ENCODE data around the gene UCN2.
A peak's percentile ranks its signal among the peaks of the same experiment; 100 is the strongest.

UCN2 gene, protein sequence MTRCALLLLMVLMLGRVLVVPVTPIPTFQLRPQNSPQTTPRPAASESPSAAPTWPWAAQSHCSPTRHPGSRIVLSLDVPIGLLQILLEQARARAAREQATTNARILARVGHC

DNA sequence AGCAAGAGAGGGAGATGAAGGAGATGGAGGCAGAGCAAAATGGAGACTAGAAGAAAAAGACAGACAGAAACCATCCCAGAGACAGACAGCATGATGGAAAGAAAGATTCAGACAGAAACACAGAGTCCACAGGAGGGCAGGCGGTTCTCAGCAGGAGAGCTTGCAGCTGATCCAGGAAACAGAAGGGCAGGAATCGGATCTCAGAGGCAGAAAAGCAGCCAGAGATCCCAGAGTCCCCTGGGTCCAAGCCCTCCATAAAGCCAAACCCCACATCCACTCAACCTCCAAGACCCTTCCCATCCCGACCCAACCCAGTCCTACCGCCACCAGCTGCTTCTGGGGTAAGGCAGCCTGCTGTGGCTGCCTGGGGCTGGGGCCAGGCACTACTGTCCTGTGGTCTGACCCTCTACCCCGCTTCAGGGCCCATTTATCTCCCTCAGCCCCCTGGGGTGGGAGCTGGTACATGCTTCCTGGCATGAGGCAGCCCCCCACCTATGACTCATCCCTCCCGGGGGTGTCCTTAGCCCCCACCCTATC lies at the start of gene UCN2:
TSS of gene UCN2 (minus strand) at position 400 of the 537 bp plus-strand sequence. CDS start 657 bp downstream, outside the sequence.
- DNase-seq = no peak

DNA sequence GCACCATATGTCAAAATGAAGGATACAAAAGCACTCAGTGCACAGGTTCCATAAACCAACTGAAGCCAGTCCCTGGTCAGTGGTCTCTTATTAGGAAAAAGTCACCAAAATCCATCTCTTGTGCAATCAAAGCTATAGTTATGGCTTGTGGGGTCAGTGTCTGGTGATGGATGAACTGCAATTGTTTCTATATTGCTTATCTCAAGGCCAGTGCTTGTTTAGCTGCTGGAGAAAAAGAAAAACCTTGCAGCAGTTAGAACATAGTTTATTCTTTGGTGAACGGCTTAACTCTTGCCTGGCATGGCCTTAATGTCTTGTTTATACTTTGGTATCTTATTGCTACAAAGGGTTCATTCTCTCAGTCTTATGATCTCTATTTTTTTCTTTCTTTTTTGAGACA lies 48.7 kb upstream of the UCN2 start:
- no peak for DNase-seq

DNA sequence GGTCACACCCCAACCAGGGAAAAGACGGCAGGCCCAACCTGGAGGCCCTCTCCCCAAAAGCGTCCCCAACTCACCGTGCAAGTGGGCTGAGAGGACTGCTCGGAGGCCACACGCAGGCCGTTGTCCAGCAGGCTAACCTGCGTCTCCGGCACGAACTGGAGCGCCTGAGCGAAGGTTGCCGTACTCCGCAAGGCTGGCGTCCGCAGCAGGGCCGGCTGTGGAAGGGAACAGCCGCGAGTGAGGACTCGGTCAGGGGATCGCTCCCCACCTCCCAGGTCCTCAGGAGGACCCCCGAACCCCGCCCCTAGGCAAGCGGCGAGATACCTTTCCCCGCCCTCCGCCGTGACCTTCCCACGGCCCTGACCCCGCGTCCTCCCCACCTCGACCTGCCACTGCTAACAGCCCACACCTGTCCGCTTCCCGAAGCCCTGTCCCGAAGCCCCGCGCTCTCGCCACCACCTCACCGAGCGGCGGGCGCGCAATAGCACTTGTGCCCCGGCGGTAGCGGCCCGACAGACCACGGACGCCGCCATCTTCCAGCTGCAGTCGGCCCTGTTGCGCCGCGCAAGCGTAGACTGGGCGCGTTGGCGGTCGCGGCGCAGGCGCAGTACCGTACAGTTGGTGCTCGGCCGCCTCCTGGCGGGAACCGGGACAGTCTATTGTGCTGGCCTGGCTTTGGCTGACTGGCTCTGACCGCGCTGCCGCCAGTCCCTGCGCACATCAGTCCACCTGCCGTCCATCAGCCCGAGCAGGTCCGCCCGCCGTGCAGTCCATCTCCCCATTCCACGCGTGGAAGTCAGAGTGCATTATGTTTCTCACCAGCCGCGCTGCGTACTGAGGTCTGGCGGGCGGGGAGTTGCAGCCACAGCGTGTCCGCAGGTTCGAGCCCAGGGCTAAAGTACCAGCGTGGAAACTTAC lies 45.8 kb upstream of the UCN2 start, which contains the start of gene UQCRC1:
TSS of gene UQCRC1 (minus strand) at position 559 of the 918 bp plus-strand sequence. CDS start at position 533, 26 bp downstream.
- DNase-seq = peak; percentile 76 to 89 (median 80)

DNA sequence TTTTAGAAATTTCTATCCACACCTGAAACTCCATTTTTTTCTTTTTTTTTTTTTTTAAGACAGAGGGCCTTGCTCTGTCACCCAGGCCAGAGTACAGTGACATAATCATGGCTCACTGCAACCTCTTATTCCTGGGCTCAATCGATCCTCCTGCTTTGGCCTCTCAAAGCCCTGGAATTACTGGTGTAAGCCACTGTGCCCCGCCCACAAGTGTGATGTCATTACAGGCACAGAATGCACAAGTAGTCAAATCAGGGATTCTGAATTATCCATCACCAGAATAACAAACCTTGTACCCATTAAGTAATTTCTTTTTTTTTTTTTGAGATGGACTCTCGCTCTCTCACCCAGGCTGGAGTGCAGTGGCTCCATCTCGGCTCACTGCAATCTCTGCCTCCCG lies 43.9 kb upstream of the UCN2 start:
- DNase-seq = no peak

DNA sequence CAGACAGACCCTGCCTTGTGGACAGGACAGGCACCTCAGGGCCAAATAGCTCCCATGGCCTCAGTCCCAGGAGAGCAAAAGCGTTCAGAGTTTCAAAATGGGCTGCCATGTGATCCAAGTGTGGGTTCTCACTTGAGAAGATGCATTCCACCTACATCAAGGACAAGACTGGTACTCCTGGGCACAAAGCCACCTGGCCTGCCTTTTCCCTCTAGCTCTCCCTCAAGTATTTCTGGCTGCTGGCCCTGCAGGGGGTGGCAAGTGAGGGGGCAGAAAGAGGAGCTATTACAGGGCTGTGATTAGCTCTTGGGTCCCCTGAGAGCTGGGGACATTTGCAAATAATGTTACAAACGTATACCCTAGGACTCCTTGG lies 38.0 kb upstream of the UCN2 start:
- DNase-seq = no peak

DNA sequence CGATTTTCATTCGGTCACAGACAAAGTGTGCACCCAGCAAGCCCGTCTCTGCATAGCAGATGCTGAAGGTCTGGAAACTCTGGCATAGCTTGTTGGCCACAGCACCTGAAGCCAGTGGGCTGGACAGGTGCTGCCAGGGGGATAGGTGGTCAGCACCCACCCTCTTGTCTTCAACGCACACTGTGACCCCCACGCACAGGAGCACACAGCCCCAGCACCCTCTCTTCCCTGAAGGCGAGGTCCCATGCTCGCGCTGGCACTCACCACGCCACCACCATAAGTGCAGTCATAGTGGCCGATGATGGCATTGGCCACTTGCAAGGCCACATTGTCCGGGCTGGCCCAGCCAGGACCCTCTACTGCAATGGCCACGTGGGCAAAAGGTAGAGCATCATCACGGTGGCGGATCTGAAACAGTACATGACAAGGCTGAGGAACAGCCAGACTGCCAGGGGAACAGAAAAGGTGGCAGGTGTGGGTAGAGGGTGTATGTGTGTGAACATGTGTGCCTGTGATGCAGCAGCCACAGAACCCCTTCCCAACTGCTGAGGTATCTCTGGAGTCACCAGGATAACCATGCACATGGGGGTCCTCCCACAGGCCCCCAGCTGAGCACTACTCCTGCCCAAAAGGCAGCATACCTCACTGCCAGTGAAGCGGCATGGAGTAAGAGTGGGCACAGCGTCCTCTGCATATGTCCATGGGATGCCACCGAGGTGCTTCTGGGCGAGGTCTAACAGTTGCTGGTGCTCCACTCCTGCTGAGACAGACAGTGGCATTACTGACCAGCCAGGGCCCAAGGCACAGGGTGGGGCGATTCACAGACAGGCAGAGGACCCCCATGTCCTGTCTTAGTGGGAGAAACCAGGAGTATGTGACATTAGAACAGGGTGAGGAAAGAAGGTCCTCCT lies 37.4 kb upstream of the UCN2 start:
- DNase-seq = no peak

DNA sequence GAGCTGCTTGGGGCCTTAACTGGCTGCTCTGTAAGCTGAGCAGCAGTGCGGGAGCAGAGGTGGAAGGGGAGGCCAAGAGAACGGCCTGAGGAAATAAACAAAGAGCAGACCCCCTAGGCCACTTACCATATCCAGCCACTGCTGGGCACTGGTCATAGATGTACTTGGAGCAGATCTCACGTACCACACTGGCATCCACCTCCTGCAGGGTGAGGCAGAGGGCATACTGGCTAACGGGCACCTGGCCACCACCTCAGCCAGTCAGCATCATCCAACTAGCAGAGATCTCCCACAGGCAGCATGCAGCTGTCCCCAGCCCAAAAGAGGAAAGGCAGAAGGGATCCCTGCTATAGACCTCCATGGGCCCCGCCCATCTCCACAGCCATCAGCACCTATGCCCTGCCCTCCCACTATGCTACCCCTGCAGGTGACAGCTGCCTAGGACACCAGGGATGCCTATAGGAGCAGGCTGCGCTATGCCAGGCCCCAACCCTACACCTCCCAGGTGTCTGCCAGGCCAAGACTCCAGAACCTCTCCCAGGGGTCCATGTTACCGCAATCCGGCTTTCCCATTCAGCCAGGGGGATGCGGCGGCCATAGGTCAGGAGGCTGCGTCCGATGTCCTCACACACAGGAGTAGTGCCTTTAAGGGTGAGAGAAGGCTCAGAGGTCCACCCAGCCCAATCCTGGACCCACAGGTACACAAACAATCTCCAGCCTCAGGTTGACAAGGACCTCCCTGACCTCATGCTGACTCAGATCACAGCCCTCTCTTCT lies 36.1 kb upstream of the UCN2 start:
- DNase-seq = no peak

DNA sequence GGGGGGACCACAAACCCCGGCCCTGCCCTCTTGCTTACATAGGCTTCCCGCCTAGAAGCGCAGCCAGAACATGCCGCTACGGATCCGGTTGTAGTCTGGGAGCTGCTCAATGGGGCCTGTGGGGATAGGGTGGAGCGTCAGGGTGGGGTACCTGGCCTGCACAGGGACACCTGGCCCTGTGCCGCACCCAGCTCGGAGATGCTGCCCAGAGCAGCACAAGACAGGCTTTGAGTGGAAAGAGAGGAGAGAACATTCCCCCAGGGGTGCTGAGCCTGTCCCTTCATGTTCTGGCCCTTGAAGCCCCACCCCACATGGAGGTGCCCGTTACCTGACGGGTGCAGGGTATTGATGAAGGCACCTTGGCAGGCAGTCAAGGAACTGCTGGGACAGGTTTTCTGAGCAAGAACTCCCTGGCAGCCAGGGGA lies 35.5 kb upstream of the UCN2 start:
- no peak for DNase-seq

DNA sequence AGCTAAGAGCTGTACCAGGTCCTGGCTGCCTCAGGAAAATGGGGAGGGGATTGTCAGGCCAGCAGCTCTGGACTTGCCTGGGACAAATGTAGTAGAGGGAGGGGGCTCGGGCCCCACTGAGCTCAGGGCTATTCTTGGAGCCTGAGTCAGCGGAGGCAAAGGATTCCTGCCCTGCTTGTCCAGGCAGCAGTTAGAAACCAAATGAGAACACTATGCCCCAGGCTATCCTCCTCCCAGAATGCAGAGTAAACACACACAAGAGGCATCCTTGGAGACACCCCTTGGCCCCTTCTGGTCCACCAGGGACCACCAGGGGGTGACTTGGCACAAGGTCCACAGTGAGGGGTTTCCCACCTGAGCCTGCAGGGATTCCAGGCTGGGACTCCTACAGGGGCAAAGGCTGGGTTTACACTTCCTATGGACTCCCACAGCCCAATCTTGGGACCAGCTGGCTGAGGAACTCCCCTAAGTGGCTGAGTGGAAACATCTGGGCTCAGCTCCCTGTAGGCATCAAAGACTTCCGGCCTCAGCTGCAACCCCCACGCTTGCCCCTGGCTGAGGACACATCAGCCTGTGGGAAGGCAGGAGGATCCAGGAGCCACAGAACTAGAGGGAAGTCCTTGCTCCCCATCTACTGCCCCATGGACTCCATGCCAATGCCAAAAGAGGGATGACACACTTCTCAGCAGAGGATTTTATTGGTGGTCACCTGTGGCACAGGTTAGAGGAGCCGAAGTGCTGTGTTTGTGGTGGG lies 34.9 kb upstream of the UCN2 start:
- no peak for DNase-seq

DNA sequence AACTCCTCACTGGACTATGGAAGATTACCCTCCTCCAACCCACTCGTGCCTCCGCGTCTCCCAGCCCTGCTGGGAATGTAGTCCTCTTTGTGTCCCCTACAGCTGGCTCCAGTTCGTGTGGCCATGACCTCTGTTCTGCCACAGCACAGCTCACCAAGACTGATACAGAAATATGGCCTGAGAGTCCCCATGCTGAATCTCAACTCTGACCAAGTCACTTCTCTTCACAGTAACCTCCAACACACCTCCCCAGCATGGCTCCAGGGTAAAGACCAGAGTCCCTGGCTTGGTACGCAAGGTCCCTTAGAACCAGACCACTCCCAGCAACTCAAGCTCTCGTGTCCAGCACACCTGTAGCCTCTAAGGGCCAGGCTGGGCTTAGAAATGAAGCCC lies 33.8 kb upstream of the UCN2 start:
- no peak for DNase-seq

DNA sequence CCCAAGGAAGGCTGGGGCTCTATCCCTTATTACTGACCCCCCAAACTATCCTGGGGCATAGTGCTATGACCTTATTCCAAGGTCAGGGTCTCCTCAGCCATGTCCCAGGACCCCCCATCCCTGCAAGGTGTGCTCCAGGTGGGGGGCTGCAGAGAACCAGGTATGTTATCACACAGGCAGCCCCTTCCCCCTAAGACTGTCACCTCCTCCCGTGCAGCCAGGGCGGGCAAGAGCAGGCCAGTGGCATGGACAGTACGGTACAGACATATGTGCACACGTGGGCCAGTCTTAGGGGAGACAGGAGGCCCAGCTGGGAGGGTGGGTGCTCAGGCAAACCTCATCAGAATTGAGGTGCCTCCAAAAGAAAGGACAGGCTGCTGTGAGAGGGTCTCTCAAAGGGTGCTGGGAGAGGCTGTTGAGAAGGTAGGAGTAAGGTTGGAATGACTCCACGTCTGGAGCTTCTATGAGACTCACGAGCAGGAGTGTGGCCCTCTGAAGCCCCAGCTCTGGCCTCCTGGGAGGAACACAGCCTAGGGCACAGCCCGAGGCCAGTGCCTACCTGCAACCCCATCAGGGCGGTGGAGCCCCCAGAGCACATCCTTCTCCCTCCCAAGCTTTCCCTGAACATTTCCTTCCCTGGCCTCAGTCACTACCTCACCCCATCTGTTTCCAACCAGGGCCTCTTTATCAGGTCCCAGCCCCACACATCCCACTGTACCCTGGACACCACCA lies 33.3 kb upstream of the UCN2 start:
- no peak for DNase-seq

DNA sequence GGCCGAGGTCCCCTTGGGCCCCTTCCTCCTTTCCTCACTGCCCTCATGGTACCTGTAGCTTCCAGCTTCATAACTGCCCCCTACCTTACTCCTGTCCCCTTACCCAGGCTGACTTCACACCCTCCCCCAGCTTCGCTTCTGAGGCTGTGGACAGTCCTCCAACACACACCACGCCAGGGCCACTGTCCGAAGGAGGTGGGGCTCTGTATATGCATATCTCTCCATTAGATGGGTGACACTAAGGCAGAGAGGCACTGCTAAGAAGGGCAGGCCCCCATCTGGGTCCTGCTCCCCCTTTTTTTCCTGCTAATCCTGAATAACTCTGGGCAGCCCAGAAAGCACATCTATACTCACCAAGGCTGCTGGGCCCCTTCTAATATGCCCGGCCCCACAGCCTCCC lies 32.6 kb upstream of the UCN2 start:
- no peak for DNase-seq

DNA sequence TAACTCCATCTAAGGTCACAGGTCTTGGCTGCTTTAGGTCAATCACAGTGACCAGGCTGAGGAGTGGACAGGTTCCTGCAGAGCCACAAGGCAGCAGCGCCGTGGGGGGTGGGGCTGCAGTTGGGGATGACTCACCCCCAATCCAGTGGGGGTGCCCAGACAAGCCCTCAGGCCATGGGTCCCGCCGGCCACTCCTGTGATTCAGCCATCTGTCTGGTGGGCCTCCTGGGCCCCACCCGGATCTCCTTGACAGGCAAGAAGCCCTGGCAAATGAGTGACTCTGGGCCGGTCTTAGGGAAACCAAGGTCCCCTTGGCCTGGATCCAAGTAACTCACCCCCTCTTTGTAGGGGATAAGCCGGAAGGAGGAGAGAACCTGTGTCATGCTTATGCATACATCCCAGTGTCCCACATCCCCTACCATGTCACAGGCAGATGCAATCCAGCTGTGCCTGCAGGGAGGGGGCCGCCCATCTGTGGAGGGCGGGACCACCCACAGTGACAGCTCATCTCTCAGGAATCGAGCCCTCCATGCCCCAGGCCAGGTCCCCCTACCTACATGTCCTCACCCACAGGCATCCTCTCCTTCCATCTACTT lies 32.0 kb upstream of the UCN2 start:
- DNase-seq = no peak

DNA sequence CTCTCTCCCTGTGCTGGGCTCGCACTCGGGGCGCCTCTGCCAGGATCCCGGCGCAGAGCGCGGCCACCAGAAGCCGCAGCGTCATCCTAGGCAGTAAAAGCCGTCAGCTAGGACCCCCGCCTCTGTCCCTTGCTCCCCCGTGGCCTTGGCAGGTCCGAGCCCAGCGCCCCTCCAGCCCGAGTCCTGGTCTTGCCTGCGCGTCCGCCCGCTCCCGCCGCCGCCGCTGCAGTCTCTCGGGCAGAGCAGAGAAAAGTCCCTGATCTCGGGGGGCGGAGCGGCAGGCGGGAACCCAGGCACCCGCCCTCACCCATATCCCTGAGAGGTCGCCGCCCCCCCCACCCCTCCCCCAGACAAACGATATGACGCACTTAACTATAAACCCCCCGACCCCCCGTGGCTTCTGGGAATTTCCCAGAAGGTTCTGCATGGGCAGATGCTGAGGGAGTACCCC lies 31.5 kb upstream of the UCN2 start, which contains the start of gene COL7A1:
TSS of gene COL7A1 (minus strand) at position 255 of the 451 bp plus-strand sequence. CDS start at position 85, 170 bp downstream.
- DNase-seq = peak in 1 of 4 experiments; percentile 7

DNA sequence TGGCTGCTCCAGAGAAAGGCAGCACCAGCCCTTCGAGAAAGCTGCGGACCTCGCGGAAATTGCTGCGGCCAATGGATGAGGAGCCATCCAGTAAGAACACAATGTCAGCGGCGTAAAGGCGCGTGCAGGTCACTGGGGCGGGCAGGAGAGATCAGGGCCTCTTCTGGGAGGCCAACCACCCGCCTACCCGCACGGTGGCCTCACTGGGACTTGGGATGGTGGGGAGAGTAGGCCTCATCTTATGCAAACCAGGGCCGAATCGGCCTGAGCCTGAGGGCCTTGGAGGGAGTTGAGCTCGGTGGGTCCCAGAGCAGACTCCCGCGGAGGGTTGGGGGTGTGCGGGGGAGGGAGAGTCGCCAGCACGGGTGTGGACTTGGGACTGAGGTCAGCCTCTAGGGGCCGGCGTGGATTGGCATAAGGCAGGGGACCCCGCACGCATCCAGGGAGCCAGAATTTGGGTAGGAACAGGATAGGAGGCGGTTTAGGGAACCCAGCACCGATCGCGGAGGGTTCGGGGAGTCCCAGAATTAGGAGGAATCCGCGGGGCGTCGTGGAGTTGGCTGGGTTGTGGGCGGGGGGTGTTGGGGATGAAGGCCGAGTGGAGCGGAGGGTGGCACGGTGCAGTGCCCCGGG lies 31.0 kb upstream of the UCN2 start:
- DNase-seq = no peak

DNA sequence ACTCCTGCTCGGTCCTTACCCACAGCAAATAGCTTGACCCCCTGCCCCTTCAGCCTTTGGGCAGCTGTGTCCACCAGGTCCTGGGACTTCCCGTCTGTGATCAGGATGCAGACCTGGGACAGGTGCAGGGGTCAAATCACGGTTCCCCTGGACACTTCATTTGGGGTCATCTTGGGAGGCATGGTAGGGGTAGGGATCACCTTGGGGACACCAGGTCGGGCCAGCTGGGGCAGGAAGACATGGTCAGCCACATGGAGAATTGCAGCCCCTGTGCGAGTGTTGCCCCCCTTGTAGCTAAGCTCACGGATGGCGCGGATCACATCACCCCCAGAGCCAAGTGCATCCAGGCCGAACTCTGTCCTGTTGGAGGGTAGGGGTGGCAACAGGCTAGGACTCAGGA lies 29.8 kb upstream of the UCN2 start:
- no peak for DNase-seq

DNA sequence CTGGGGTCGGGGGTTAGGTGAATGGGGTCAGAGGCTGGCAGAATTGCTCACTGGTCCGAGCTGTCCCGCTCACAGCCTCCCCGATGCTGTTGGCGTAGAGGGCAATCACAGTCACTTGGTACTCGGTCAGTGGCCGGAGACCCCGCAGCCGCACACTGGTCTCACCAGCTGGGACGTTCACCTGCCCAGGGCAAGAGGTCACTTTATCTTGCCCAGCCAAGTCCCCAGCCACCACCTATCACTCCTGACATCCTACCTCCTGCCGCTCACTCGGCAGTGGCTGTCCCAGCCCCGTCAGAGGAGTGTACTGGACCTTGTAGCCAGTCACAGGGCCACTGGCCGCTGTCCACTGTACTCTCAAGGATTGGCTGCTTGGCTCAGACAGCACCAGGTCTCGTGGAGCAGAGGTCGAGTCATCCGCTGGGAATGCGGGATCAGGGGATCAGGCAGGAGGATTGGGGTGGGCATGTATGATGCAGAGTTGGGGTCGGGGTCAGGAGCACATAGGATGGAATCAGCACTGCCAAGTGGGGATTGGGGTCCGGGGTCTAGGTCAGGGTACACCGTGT lies 29.0 kb upstream of the UCN2 start:
- DNase-seq = no peak

DNA sequence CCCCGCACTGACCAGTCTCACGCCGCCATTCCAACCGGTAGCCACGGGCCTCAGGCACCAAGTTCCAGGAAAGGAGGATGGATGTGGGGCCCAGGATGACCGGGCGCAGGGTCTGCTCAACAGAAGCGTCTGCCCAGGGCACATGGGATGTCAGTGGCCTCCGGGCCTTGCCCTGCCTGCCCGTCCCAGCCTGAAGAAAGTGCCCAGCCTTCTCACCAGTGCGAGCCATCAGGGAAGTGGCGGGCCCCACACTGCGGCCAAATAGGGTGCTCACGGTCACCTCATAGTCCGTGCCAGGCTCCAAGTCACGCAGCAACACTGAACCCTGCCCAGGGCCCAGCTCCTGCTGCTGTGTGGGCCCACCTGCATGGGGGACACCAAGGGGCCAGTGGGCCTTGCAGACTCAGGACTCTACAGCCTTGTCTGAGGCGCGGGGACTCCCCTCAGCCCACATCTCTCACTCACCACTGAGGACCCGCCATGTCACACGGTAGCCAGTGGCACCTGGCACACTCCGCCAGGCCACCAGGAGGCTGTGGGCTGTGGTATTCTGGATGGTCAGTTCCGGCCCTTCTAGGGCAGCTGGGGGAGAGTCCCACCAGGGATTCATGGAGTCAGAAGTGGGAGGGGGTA lies 28.4 kb upstream of the UCN2 start:
- DNase-seq = no peak

DNA sequence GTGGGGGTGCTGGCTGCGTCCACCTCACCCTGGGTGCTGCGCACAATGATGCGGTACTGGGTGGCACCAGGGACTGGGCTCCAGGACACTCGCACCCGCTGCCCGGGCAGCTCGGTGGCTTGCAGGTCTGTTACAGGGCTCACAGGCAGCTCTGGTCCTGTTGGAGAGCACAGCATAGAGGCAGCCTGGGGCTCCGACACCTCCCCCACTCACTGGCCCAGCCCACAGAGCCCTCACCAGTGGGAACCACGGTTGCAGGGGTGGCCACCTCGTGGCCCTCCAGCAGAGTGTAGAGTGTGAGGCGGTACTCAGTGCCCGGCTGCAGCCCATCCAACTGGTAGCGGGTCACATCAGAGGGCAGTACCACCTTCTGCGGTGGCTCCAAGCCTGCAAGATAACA lies 27.9 kb upstream of the UCN2 start:
- no peak for DNase-seq
